HepG2 (cell line): Measurements from ENCODE around the gene AGAP1. TPM values are rescaled to one million over a fixed set of nuclear protein-coding genes. Genes with fewer than 3 reads are reported as not detected.

Experiments
- ATAC-seq: fragments of 200-7000 bp; cut with Tn5 transposase; 3 replicates; pipeline ENCODE4 v1.9.1; 2020; ENCODE audit warnings: mild to moderate bottlenecking, moderate library complexity
- BruUV-seq: library from RNA; stranded (reverse); fragments of 400-500 nt; replicated peaks from 2 replicates; lab custom pipeline; 2021; lab: Mats Ljungman, UMichigan
- CTCF ChIA-PET: fragments of 300-600 bp; formaldehyde crosslinking; extraction: SDS; loops from one replicate; lab custom pipeline; 2021; ENCODE audit warnings: low total read pairs, inconsistent platforms, low intra/inter-chr PET ratio; lab: Yijun Ruan, JAX
- POLR2A ChIA-PET: fragments of 350-600 bp; sonication (Branson Sonifier 250); formaldehyde crosslinking; loops from one replicate; lab custom pipeline; 2020; ENCODE audit warnings: antibody characterized with exemption, inconsistent platforms; lab: Yijun Ruan, JAX
- DNase-seq: peaks from one replicate; pipeline ENCODE4 v3.0.0-alpha.2; 2015; ENCODE audit warnings: low spot score
- FAIRE-seq: peaks from 3 replicates; lab custom pipeline; 2011; peaks lifted over from hg19 to GRCh38; lab: Jason Lieb, UNC
- H2AFZ ChIP-seq: one replicate; pipeline ENCODE4 v1.6.1; 2011; ENCODE audit warnings: low read length, inconsistent platforms
- H3K27ac ChIP-seq: fragments of 300-600 bp; 3 replicates; pipeline ENCODE4 v1.8.0; 2011; ENCODE audit warnings: mixed run types, mild to moderate bottlenecking, mixed read lengths, low read length, inconsistent platforms; ENCODE audit not compliant: insufficient read depth; ENCODE audit errors: extremely low read length
- H3K27me3 ChIP-seq, 2 experiments: fragments of 200-600 bp in 1 of 2; 2 replicates in 1 of 2; 3 replicates in 1 of 2; pipeline versions ENCODE4 v1.6.0 to v1.8.0; 2011; ENCODE audit warnings: low read length in 2 of 2, mild to moderate bottlenecking in 2 of 2, moderate library complexity in 2 of 2, inconsistent platforms in 1 of 2; ENCODE audit not compliant: insufficient read depth in 2 of 2, control insufficient read depth in 1 of 2
- H3K36me3 ChIP-seq, 2 experiments: fragments of 200-600 bp in 1 of 2; replicated peaks in 1 of 2; 2 replicates in 1 of 2; 3 replicates in 1 of 2; pipeline versions ENCODE4 v1.5.1 to v1.8.0; 2011; ENCODE audit warnings: low read length in 2 of 2, inconsistent platforms in 1 of 2; ENCODE audit not compliant: insufficient read depth in 2 of 2, control insufficient read depth in 1 of 2
- H3K4me1 ChIP-seq: 2 replicates; pipeline ENCODE4 v1.5.1; 2012; ENCODE audit warnings: low read length, inconsistent platforms; ENCODE audit not compliant: insufficient read depth
- H3K4me2 ChIP-seq: 2 replicates; pipeline ENCODE4 v1.6.0; 2011; ENCODE audit warnings: low read depth, low read length, inconsistent platforms
- H3K4me3 ChIP-seq, 3 experiments: fragments of 200-600 bp in 1 of 3; sonication (generic), shearing (Covaris generic) in 1 of 3; replicated peaks in 1 of 3; 2 replicates each; pipeline ENCODE4 v1.5.1; 2011 to 2016; ENCODE audit warnings: low read length in 3 of 3, inconsistent platforms in 2 of 3, low read depth in 2 of 3, mild to moderate bottlenecking in 2 of 3, control low read depth in 1 of 3, mixed read lengths in 1 of 3; ENCODE audit not compliant: insufficient read depth in 1 of 3
- H3K79me2 ChIP-seq: one replicate; pipeline ENCODE4 v1.6.1; 2011; ENCODE audit warnings: low read length, inconsistent platforms; ENCODE audit not compliant: insufficient read depth
- H3K9ac ChIP-seq: 2 replicates; pipeline ENCODE4 v1.6.0; 2011; ENCODE audit warnings: mild to moderate bottlenecking, low read depth, low read length, inconsistent platforms; ENCODE audit not compliant: insufficient read depth
- H3K9me3 ChIP-seq: 2 replicates; pipeline ENCODE4 v1.5.1; 2012; ENCODE audit warnings: mild to moderate bottlenecking, low read length
- H4K20me1 ChIP-seq: 2 replicates; pipeline ENCODE4 v1.6.0; 2011; ENCODE audit warnings: inconsistent platforms, mild to moderate bottlenecking, low read length, moderate library complexity; ENCODE audit not compliant: insufficient read depth
- HCFC1 ChIP-seq: fragments of 150-350 bp; IDR thresholded peaks from 2 replicates; pipeline ENCODE4 v1.6.1; 2014; ENCODE audit warnings: low read depth, low read length
- HNRNPH1 ChIP-seq: fragments of 200-400 bp; formaldehyde crosslinking; optimal IDR thresholded peaks from 2 replicates; pipeline ENCODE3; 2017; ENCODE audit warnings: mild to moderate bottlenecking, low read depth, low read length
- ZNF10 ChIP-seq: sonication (generic); formaldehyde crosslinking; IDR thresholded peaks from 2 replicates; pipeline ENCODE4 v1.4.0; 2020; ENCODE audit warnings: mild to moderate bottlenecking, low read depth, missing genetic modification reagents, borderline replicate concordance
- WGBS: methylation state at CpG from one replicate; pipeline ENCODE4 v1.1.6; 2017; ENCODE audit warnings: low lambda C conversion rate; 5-methylcytosine and 5-hydroxymethylcytosine counted together
- in situ Hi-C: cut with HindIII; loops from 2 replicates; pipeline ENCODE4 v1.10.0; 2017; ENCODE audit warnings: low pct_unique_long_range_greater_than_20kb; ENCODE audit not compliant: extremely low pct_ligation_motif_present
- intact Hi-C: fragments of 100-400 bp; cut with micrococcal nuclease; formaldehyde crosslinking; loops from one replicate; pipeline ENCODE4 v1.10.0; 2022; ENCODE audit not compliant: unreplicated experiment
- polyA plus RNA-seq, 8 experiments: library from polyadenylated mRNA; depleted of rRNA in 3 of 8; stranded (reverse) in 7 of 8; unstranded in 1 of 8; fragments of >200 nt; fragmentation: Illumina TruSeq in 4 of 8; extraction: Trizol in 4 of 8; gene quantifications; 2 replicates each; pipeline versions ENCODE4 v1.2.1 to v1.2.3, GENCODE V29; 2011 to 2016; ENCODE audit warnings: low read depth in 4 of 8, missing spikeins in 1 of 8, mixed read lengths in 1 of 8; ENCODE audit not compliant: insufficient read depth in 1 of 8
- total RNA-seq, 5 experiments: library from RNA; depleted of rRNA; stranded (reverse); fragments of >200 nt; fragmentation: Illumina TruSeq; extraction: Trizol; gene quantifications; 2 replicates each; pipeline ENCODE4 v1.2.3, GENCODE V29; 2016; ENCODE audit warnings: low read depth in 1 of 5
- TF ChIP-seq, protein P1 (sequence below), 2 experiments: fragments of 450-650 bp in 1 of 2; sonication (generic) in 1 of 2; formaldehyde crosslinking in 1 of 2; IDR thresholded peaks; 2 replicates each; pipeline versions ENCODE4 v1.6.1 to v1.8.0; 2016 to 2022; ENCODE audit warnings: antibody characterized with exemption in 1 of 2, mild to moderate bottlenecking in 1 of 2, missing genetic modification reagents in 1 of 2
- TF ChIP-seq, protein P2 (sequence below): sonication (generic); formaldehyde crosslinking; IDR thresholded peaks from 2 replicates; pipeline ENCODE4 v1.4.0; 2020; ENCODE audit warnings: missing genetic modification reagents
- TF ChIP-seq, protein P3 (sequence below): sonication (generic); formaldehyde crosslinking; IDR thresholded peaks from 2 replicates; pipeline ENCODE4 v1.5.1; 2020; ENCODE audit warnings: mild to moderate bottlenecking, missing genetic modification reagents

AGAP1 gene
- total and polyA plus RNA-seq, 2 of the 13 experiments (the other 11 are each of a cell fraction or from before 2014, with no cell fraction given) = 21.2 to 32.7 TPM

DNA sequence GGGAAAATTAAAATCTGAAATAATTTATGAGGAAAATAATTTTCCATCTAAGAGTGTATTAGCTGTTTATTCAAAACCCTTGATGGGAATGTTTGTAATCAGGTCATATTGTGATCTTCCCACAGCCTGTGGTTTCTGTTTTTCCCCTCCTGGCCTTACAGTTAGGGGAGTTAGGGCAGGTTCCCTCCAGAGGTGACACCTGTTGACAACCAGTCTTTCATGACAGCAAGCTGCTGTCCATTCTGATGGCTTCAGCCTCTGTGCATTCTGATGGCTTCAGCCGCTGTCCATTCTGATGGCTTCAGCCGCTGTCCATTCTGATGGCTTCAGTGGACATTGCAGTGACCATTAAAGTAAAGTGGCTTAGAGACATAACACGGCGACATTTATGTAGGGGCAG is 346.1 kb downstream of the AGAP1 start:
- no peak overlapping the region for H3K9ac ChIP-seq
- no TSS peak for BruUV-seq
- in situ Hi-C loops = no loop called here
- ChIA-PET POLR2A (no interaction called here), CTCF (no interaction called here)
- FAIRE-seq (no peak), DNase-seq (no peak), ATAC-seq (no peak)
- TF ChIP-seq HNRNPH1 (no peak), ZNF10 (CRISPR knock-in tag) (no peak), HCFC1 (no peak)
- TF ChIP-seq, protein P1, sequence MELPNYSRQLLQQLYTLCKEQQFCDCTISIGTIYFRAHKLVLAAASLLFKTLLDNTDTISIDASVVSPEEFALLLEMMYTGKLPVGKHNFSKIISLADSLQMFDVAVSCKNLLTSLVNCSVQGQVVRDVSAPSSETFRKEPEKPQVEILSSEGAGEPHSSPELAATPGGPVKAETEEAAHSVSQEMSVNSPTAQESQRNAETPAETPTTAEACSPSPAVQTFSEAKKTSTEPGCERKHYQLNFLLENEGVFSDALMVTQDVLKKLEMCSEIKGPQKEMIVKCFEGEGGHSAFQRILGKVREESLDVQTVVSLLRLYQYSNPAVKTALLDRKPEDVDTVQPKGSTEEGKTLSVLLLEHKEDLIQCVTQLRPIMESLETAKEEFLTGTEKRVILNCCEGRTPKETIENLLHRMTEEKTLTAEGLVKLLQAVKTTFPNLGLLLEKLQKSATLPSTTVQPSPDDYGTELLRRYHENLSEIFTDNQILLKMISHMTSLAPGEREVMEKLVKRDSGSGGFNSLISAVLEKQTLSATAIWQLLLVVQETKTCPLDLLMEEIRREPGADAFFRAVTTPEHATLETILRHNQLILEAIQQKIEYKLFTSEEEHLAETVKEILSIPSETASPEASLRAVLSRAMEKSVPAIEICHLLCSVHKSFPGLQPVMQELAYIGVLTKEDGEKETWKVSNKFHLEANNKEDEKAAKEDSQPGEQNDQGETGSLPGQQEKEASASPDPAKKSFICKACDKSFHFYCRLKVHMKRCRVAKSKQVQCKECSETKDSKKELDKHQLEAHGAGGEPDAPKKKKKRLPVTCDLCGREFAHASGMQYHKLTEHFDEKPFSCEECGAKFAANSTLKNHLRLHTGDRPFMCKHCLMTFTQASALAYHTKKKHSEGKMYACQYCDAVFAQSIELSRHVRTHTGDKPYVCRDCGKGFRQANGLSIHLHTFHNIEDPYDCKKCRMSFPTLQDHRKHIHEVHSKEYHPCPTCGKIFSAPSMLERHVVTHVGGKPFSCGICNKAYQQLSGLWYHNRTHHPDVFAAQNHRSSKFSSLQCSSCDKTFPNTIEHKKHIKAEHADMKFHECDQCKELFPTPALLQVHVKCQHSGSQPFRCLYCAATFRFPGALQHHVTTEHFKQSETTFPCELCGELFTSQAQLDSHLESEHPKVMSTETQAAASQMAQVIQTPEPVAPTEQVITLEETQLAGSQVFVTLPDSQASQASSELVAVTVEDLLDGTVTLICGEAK (IDR thresholded peaks at IDR 0.05) = no peak
- TF ChIP-seq, protein P1 (CRISPR knock-in tag; IDR thresholded peaks at IDR 0.05) = no peak
- TF ChIP-seq, protein P2, sequence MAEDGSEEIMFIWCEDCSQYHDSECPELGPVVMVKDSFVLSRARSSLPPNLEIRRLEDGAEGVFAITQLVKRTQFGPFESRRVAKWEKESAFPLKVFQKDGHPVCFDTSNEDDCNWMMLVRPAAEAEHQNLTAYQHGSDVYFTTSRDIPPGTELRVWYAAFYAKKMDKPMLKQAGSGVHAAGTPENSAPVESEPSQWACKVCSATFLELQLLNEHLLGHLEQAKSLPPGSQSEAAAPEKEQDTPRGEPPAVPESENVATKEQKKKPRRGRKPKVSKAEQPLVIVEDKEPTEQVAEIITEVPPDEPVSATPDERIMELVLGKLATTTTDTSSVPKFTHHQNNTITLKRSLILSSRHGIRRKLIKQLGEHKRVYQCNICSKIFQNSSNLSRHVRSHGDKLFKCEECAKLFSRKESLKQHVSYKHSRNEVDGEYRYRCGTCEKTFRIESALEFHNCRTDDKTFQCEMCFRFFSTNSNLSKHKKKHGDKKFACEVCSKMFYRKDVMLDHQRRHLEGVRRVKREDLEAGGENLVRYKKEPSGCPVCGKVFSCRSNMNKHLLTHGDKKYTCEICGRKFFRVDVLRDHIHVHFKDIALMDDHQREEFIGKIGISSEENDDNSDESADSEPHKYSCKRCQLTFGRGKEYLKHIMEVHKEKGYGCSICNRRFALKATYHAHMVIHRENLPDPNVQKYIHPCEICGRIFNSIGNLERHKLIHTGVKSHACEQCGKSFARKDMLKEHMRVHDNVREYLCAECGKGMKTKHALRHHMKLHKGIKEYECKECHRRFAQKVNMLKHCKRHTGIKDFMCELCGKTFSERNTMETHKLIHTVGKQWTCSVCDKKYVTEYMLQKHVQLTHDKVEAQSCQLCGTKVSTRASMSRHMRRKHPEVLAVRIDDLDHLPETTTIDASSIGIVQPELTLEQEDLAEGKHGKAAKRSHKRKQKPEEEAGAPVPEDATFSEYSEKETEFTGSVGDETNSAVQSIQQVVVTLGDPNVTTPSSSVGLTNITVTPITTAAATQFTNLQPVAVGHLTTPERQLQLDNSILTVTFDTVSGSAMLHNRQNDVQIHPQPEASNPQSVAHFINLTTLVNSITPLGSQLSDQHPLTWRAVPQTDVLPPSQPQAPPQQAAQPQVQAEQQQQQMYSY = no peak
- TF ChIP-seq, protein P3, sequence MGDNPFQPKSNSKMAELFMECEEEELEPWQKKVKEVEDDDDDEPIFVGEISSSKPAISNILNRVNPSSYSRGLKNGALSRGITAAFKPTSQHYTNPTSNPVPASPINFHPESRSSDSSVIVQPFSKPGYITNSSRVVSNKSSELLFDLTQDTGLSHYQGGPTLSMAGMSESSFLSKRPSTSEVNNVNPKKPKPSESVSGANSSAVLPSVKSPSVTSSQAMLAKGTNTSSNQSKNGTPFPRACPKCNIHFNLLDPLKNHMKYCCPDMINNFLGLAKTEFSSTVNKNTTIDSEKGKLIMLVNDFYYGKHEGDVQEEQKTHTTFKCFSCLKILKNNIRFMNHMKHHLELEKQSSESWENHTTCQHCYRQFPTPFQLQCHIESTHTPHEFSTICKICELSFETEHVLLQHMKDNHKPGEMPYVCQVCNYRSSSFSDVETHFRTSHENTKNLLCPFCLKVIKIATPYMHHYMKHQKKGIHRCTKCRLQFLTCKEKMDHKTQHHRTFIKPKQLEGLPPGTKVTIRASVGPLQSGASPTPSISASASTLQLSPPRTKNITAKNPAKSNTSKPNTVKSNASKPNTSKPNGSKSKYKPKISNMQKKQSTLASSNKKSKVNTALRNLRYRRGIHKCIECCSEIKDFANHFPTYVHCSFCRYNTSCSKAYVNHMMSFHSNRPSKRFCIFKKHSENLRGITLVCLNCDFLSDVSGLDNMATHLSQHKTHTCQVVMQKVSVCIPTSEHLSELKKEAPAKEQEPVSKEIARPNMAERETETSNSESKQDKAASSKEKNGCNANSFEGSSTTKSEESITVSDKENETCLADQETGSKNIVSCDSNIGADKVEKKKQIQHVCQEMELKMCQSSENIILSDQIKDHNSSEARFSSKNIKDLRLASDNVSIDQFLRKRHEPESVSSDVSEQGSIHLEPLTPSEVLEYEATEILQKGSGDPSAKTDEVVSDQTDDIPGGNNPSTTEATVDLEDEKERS (CRISPR knock-in tag) = no peak
- peaks cover 0 to 4% of the 10 kb centered on the region in 2 experiments; a peak in 2 of 5 replicates for H3K36me3 ChIP-seq
- no peaks in the 10 kb centered on the region for H3K4me1 ChIP-seq
- no peak overlapping the region for H3K4me3 ChIP-seq
- intact Hi-C loops = no loop called here
- H3K27ac ChIP-seq = no peak overlapping the region
- no peaks in the 10 kb centered on the region for H3K79me2 ChIP-seq
- H3K27me3 ChIP-seq = no peaks in the 10 kb centered on the region
- H3K4me2 ChIP-seq = no peak overlapping the region
- no peak overlapping the region for H2AFZ ChIP-seq
- H3K9me3 ChIP-seq = no peaks in the 10 kb centered on the region
- WGBS = 94% methylated on average over 4 of the region's 4 CpGs
- no peaks in the 10 kb centered on the region for H4K20me1 ChIP-seq
